ENCODE results near the gene FRAS1.

- no peak for TF ChIP-seq CTCF (IDR thresholded peaks at IDR 0.05)
- TF ChIP-seq EZH2 (IDR thresholded peaks at IDR 0.05; ENCODE audit: borderline replicate concordance, insufficient read depth, low read depth, low read length, poor library complexity, severe bottlenecking): no peak
These were observed 468.4 kb downstream of the FRAS1 start for GRCh38 chr4:78525559-78525958.
